ENCODE measurements around the gene RER1.

DNA sequence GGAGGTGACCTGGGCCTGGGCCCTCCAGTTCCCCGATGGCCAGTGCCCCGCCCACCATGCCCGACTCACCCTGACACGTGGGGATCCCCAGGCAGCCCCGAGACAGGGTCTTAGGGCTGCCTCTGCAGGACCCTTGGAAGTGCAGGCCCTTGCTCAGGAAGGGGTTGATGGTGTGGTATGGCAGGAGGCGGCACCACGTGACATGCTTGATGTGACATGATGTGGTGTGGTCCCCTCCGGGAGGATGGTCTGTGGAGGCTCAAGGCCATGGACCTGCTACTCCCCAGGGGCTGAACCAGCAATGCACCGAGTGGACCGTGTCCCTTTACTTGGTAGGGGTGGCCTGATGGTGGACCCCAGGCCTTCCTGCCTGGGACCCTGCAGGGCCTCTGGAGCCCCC is 62.6 kb downstream of the RER1 start:
- TF ChIP-seq CTCF (IDR thresholded peaks at IDR 0.05; ENCODE audit: poor library complexity, severe bottlenecking), result no peak
- TF ChIP-seq, protein P1, sequence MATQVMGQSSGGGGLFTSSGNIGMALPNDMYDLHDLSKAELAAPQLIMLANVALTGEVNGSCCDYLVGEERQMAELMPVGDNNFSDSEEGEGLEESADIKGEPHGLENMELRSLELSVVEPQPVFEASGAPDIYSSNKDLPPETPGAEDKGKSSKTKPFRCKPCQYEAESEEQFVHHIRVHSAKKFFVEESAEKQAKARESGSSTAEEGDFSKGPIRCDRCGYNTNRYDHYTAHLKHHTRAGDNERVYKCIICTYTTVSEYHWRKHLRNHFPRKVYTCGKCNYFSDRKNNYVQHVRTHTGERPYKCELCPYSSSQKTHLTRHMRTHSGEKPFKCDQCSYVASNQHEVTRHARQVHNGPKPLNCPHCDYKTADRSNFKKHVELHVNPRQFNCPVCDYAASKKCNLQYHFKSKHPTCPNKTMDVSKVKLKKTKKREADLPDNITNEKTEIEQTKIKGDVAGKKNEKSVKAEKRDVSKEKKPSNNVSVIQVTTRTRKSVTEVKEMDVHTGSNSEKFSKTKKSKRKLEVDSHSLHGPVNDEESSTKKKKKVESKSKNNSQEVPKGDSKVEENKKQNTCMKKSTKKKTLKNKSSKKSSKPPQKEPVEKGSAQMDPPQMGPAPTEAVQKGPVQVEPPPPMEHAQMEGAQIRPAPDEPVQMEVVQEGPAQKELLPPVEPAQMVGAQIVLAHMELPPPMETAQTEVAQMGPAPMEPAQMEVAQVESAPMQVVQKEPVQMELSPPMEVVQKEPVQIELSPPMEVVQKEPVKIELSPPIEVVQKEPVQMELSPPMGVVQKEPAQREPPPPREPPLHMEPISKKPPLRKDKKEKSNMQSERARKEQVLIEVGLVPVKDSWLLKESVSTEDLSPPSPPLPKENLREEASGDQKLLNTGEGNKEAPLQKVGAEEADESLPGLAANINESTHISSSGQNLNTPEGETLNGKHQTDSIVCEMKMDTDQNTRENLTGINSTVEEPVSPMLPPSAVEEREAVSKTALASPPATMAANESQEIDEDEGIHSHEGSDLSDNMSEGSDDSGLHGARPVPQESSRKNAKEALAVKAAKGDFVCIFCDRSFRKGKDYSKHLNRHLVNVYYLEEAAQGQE (IDR thresholded peaks at IDR 0.05; ENCODE audit: borderline replicate concordance), result no peak
- TF ChIP-seq EP300 (conservative IDR thresholded peaks at IDR 0.05; ENCODE audit: poor library complexity, severe bottlenecking), result no peak
